IPS-20b (cell line): Measurements from ENCODE around the gene INPP5F.

Experiments
- H3K27ac ChIP-seq: one replicate; pipeline ENCODE4 v1.5.1; 2013; ENCODE audit warnings: low read length
- H3K27me3 ChIP-seq: 2 replicates; pipeline ENCODE4 v1.6.1; 2013; ENCODE audit warnings: mild to moderate bottlenecking, low read length, inconsistent platforms; ENCODE audit not compliant: insufficient read depth
- H3K36me3 ChIP-seq: 2 replicates; pipeline ENCODE4 v1.6.1; 2013; ENCODE audit warnings: low read depth, mild to moderate bottlenecking, inconsistent platforms, low read length, moderate library complexity; ENCODE audit not compliant: insufficient read depth
- H3K4me1 ChIP-seq: 2 replicates; pipeline ENCODE4 v1.6.1; 2013; ENCODE audit warnings: mild to moderate bottlenecking, control low read depth, inconsistent platforms, low read length, moderate library complexity; ENCODE audit not compliant: insufficient read depth
- H3K4me3 ChIP-seq: 2 replicates; pipeline ENCODE4 v1.5.1; 2013; ENCODE audit warnings: mild to moderate bottlenecking, low read length, inconsistent platforms
- H3K9ac ChIP-seq: 2 replicates; pipeline ENCODE4 v1.6.1; 2013; ENCODE audit warnings: low read depth, mild to moderate bottlenecking, inconsistent platforms, low read length, moderate library complexity
- H3K9me3 ChIP-seq: 2 replicates; pipeline ENCODE4 v1.6.1; 2013; ENCODE audit warnings: mild to moderate bottlenecking, low read depth, low read length, inconsistent platforms; ENCODE audit not compliant: insufficient read depth

The INPP5F gene

GRCh38 chr10:119753309-119753708 is 27.5 kb downstream of the INPP5F start:
- peaks cover 3% of the 10 kb centered on the region; the same call in 1 of the 2 replicates for H3K36me3 ChIP-seq
- H3K4me3 ChIP-seq = no peak overlapping the region
- H3K9me3 ChIP-seq = peaks cover 2% of the 10 kb centered on the region
- no peaks in the 10 kb centered on the region for H3K27me3 ChIP-seq
- H3K4me1 ChIP-seq = peaks cover 4% of the 10 kb centered on the region
- H3K9ac ChIP-seq = no peak overlapping the region
- H3K27ac ChIP-seq = no peak overlapping the region

GRCh38 chr10:119754085-119754484 is 28.2 kb downstream of the INPP5F start:
- Histone ChIP-seq H3K4me1 (peaks cover 4% of the 10 kb centered on the region), H3K9ac (no peak overlapping the region), H3K36me3 (no peaks in the 10 kb centered on the region), H3K27ac (no peak overlapping the region), H3K4me3 (no peak overlapping the region), H3K9me3 (no peaks in the 10 kb centered on the region; the same call in 1 of the 2 replicates), H3K27me3 (no peaks in the 10 kb centered on the region)

GRCh38 chr10:119754936-119755335 is 29.1 kb downstream of the INPP5F start:
- Histone ChIP-seq H3K27me3 (no peaks in the 10 kb centered on the region), H3K9me3 (no peaks in the 10 kb centered on the region; the same call in 1 of the 2 replicates), H3K9ac (no peak overlapping the region), H3K27ac (no peak overlapping the region), H3K36me3 (no peaks in the 10 kb centered on the region), H3K4me3 (no peak overlapping the region), H3K4me1 (peaks cover 4% of the 10 kb centered on the region)

- Histone ChIP-seq H3K4me3 (no peak overlapping the region), H3K4me1 (peaks cover 4% of the 10 kb centered on the region), H3K36me3 (no peaks in the 10 kb centered on the region), H3K27me3 (no peaks in the 10 kb centered on the region), H3K27ac (no peak overlapping the region), H3K9ac (no peak overlapping the region), H3K9me3 (no peaks in the 10 kb centered on the region; the same call in 1 of the 2 replicates)
Observed at GRCh38 chr10:119755446-119755845, 29.6 kb downstream of the INPP5F start.

GRCh38 chr10:119758448-119759195 is 32.8 kb downstream of the INPP5F start:
- Histone ChIP-seq H3K9ac (no peak overlapping the region), H3K27me3 (no peaks in the 10 kb centered on the region), H3K9me3 (no peaks in the 10 kb centered on the region; the same call in 1 of the 2 replicates), H3K4me1 (peaks cover 10% of the 10 kb centered on the region), H3K4me3 (no peak overlapping the region), H3K36me3 (no peaks in the 10 kb centered on the region), H3K27ac (no peak overlapping the region)

DNA sequence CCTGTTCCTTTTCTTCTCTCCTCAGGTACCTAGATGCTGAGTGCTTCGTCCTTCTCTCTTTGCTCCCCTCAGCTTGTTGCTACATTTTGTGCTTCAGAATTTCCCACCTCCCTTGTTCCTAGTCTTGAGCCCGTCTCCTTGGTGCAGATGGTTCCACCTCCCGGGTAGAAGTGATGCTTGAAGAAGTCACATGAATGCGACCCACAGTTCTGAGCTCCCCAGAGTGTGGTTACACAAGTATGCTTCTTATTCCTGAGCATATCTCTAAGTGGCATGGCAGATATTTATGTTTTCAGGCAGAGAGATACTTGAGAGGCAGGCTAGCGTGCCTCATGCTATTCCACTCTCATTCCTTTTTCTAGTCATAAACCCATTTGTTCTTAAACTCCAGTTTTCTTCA is 34.0 kb downstream of the INPP5F start:
- no peak overlapping the region for H3K9ac ChIP-seq
- H3K36me3 ChIP-seq = no peaks in the 10 kb centered on the region
- peaks cover 6% of the 10 kb centered on the region for H3K4me1 ChIP-seq
- no peaks in the 10 kb centered on the region; the same call in 1 of the 2 replicates for H3K9me3 ChIP-seq
- H3K27ac ChIP-seq = no peak overlapping the region
- H3K4me3 ChIP-seq = no peak overlapping the region
- no peaks in the 10 kb centered on the region for H3K27me3 ChIP-seq

DNA sequence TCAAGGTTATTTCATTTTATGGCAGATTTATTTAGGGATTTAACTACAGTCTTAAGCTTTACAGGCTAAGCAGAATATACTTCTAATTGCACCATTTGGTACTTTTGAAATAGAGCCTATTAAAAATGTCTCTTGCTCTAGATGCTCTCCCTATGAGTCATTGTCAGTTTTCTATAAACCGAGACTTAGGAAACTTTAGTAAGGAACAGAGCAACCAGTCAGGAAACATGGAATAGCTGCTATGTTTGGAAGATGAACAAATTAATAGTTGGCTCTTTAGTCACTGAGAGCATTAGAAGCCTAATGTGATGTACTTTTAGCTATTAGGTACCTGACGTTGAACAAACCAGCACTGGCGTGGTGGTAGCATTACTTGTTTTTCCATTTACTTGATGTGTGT is 35.3 kb downstream of the INPP5F start:
- H3K9me3 ChIP-seq = no peaks in the 10 kb centered on the region
- no peak overlapping the region for H3K27ac ChIP-seq
- H3K9ac ChIP-seq = no peak overlapping the region
- 0 out of 2 replicates have a peak, but pooled peaks cover 6% of the 10 kb centered on the region for H3K4me1 ChIP-seq
- H3K4me3 ChIP-seq = no peak overlapping the region
- H3K27me3 ChIP-seq = no peaks in the 10 kb centered on the region
- no peaks in the 10 kb centered on the region for H3K36me3 ChIP-seq

- 0 out of 2 replicates have a peak, but pooled peaks cover 6% of the 10 kb centered on the region for H3K4me1 ChIP-seq
- no peak overlapping the region for H3K9ac ChIP-seq
- no peaks in the 10 kb centered on the region for H3K27me3 ChIP-seq
- no peak overlapping the region for H3K27ac ChIP-seq
- no peaks in the 10 kb centered on the region for H3K36me3 ChIP-seq
- H3K4me3 ChIP-seq = no peak overlapping the region
- H3K9me3 ChIP-seq = no peaks in the 10 kb centered on the region
Observed at GRCh38 chr10:119762035-119762434, 36.2 kb downstream of the INPP5F start.

- H3K27ac ChIP-seq = no peak overlapping the region
- H3K4me3 ChIP-seq = no peak overlapping the region
- H3K4me1 ChIP-seq = 0 out of 2 replicates have a peak, but pooled peaks cover 6% of the 10 kb centered on the region
- H3K9ac ChIP-seq = no peak overlapping the region
- no peaks in the 10 kb centered on the region for H3K9me3 ChIP-seq
- H3K36me3 ChIP-seq = no peaks in the 10 kb centered on the region
- no peaks in the 10 kb centered on the region for H3K27me3 ChIP-seq
Observed at GRCh38 chr10:119762805-119763798, 37.3 kb downstream of the INPP5F start.

DNA sequence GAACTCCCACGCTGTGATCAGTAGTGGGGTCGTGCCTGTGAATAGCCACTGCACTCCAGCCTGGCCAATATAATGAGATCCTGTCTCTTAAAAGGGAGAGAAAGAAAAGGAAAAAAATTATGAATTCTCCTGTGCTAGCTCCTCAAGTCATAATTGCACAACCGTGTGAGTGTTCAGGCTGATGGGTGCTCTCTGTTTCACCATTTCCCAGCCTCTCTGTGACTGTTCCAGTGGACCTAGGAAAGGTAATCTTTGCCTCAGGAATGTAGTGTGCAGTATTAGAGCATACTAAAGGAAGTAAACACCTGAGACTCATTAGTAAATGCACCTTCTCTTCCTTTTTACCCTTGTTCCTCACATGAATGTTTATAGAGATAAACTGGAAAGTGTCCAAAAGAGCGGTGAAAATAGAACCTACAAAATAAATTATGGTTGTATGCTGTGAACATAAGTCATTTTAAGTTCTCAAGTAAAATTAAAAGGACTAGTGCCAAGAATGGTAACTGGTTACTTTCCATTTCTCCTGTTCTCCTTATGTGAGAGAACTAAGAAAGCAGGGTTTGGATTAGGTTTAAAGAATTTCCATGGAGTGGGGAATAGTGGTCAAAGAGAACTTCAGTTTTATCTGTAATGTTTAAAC is 42.7 kb downstream of the INPP5F start:
- Histone ChIP-seq H3K4me1 (no peaks in the 10 kb centered on the region), H3K36me3 (no peaks in the 10 kb centered on the region), H3K27ac (no peak overlapping the region), H3K9ac (no peak overlapping the region), H3K4me3 (no peak overlapping the region), H3K9me3 (no peaks in the 10 kb centered on the region), H3K27me3 (no peaks in the 10 kb centered on the region)

DNA sequence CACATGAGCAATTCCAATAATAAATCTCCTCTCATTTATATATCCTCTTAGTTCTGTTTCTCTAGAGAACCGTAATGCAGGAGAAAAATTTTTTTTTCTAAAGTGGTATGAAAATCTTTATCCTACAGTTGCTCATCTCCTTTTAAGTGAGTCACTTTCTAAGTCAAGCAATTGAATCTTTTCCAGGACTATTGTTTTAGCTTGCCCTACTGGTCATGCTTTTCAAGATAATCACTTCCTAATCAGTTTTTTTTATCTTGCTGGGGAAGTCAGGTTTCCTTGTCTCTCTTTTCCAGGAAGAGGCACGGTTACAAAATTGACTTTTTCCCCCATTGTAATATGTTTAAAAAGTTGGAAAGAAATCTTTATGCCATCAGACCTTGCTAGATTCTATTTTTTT is 44.0 kb downstream of the INPP5F start:
- Histone ChIP-seq H3K9ac (no peak overlapping the region), H3K27me3 (no peaks in the 10 kb centered on the region), H3K4me3 (no peak overlapping the region), H3K36me3 (no peaks in the 10 kb centered on the region), H3K9me3 (no peaks in the 10 kb centered on the region), H3K27ac (no peak overlapping the region), H3K4me1 (no peaks in the 10 kb centered on the region)
